ENCODE measurements around the gene PHF5A.

- TF ChIP-seq CTCF (IDR thresholded peaks at IDR 0.05; ENCODE audit: low read length) = no peak
- TF ChIP-seq EZH2 (IDR thresholded peaks at IDR 0.05; ENCODE audit: borderline replicate concordance, low read length) = no peak
Observed at GRCh38 chr22:41468381-41469217, at the start of gene PHF5A, which contains the start of gene ACO2.
